Measurements from ENCODE around the gene TEX35.

TEX35 gene

DNA sequence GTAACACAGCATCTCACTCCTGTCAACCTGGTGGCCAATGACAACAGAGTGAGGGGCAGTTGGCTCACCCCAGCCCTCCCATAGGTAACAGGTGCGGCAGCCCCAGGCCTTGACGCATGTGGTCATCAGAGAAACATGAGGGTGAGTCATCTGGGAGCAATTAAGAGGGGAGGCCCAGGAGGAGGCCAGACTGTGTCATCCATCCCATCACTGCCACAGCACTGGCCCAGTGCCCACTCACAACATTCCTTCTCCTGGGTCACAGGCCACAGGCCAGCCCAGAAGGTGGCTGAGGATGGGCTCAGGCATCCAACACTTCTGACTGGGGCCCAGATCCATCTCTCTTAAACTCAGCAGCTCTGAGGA is 17.1 kb downstream of the TEX35 start (continued):
- TF ChIP-seq ZNF843 (tag by site-specific recombination; IDR thresholded peaks at IDR 0.05) (0 out of 2 replicates have a peak, but pooled peaks have one; percentile 35), ZNF335 (tag by site-specific recombination; conservative IDR thresholded peaks at IDR 0.05) (0 out of 2 replicates have a peak, but pooled peaks have one; percentile 13), ZFP37 (tag by site-specific recombination; IDR thresholded peaks at IDR 0.05) (0 out of 2 replicates have a peak, but pooled peaks have one; percentile 61), ZNF404 (tag by site-specific recombination; IDR thresholded peaks at IDR 0.05) (no peak), MYNN (tag by site-specific recombination; IDR thresholded peaks at IDR 0.05; ENCODE audit: borderline replicate concordance) (no peak), ZNF302 (tag by site-specific recombination; IDR thresholded peaks at IDR 0.05; ENCODE audit: low read depth) (no peak), ZNF2 (tag by site-specific recombination; IDR thresholded peaks at IDR 0.05) (no peak), INSM2 (tag by site-specific recombination; IDR thresholded peaks at IDR 0.05) (0 out of 2 replicates have a peak, but pooled peaks have one; percentile 34), PRDM1 (tag by site-specific recombination; IDR thresholded peaks at IDR 0.05) (no peak), ZNF174 (tag by site-specific recombination; IDR thresholded peaks at IDR 0.05) (no peak), ZNF157 (tag by site-specific recombination; IDR thresholded peaks at IDR 0.05) (no peak), ZNF10 (tag by site-specific recombination; IDR thresholded peaks at IDR 0.05) (peak; percentile 52; the same call in 1 of the 2 replicates), ZNF664 (tag by site-specific recombination; IDR thresholded peaks at IDR 0.05) (no peak), ZFP41 (tag by site-specific recombination; IDR thresholded peaks at IDR 0.05; ENCODE audit: borderline replicate concordance) (no peak), ZNF239 (tag by site-specific recombination; IDR thresholded peaks at IDR 0.05) (no peak), ZBTB20 (tag by site-specific recombination; IDR thresholded peaks at IDR 0.05) (no peak), ZBTB1 (tag by site-specific recombination; IDR thresholded peaks at IDR 0.05) (no peak), ZNF670 (tag by site-specific recombination; IDR thresholded peaks at IDR 0.05; ENCODE audit: low read depth) (no peak), BCL11A (tag by site-specific recombination; IDR thresholded peaks at IDR 0.05; ENCODE audit: low read depth) (no peak), ZNF202 (tag by site-specific recombination; IDR thresholded peaks at IDR 0.05; ENCODE audit: borderline replicate concordance) (no peak), ZNF549 (tag by site-specific recombination; IDR thresholded peaks at IDR 0.05) (no peak), ZNF248 (tag by site-specific recombination; IDR thresholded peaks at IDR 0.05) (no peak), ZNF610 (tag by site-specific recombination; IDR thresholded peaks at IDR 0.05; ENCODE audit: borderline replicate concordance) (no peak), IKZF3 (tag by site-specific recombination; IDR thresholded peaks at IDR 0.05) (no peak), ZNF624 (tag by site-specific recombination; IDR thresholded peaks at IDR 0.05) (no peak), FEZF1 (tag by site-specific recombination; IDR thresholded peaks at IDR 0.05) (no peak), ZNF626 (tag by site-specific recombination; IDR thresholded peaks at IDR 0.05) (no peak), SCRT1 (tag by site-specific recombination; IDR thresholded peaks at IDR 0.05; ENCODE audit: borderline replicate concordance) (no peak), ZNF324 (tag by site-specific recombination; IDR thresholded peaks at IDR 0.05) (no peak), MZF1 (tag by site-specific recombination; IDR thresholded peaks at IDR 0.05; ENCODE audit: borderline replicate concordance) (no peak), ZNF600 (tag by site-specific recombination; IDR thresholded peaks at IDR 0.05) (peak; percentile 55; the same call in 1 of the 2 replicates), ZFP3 (tag by site-specific recombination; IDR thresholded peaks at IDR 0.05; ENCODE audit: low read depth) (no peak)
- TF ChIP-seq, protein P1, sequence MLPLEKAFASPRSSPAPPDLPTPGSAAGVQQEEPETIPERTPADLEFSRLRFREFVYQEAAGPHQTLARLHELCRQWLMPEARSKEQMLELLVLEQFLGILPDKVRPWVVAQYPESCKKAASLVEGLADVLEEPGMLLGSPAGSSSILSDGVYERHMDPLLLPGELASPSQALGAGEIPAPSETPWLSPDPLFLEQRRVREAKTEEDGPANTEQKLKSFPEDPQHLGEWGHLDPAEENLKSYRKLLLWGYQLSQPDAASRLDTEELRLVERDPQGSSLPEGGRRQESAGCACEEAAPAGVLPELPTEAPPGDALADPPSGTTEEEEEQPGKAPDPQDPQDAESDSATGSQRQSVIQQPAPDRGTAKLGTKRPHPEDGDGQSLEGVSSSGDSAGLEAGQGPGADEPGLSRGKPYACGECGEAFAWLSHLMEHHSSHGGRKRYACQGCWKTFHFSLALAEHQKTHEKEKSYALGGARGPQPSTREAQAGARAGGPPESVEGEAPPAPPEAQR (tag by site-specific recombination; IDR thresholded peaks at IDR 0.05): no peak
- TF ChIP-seq, protein P2, sequence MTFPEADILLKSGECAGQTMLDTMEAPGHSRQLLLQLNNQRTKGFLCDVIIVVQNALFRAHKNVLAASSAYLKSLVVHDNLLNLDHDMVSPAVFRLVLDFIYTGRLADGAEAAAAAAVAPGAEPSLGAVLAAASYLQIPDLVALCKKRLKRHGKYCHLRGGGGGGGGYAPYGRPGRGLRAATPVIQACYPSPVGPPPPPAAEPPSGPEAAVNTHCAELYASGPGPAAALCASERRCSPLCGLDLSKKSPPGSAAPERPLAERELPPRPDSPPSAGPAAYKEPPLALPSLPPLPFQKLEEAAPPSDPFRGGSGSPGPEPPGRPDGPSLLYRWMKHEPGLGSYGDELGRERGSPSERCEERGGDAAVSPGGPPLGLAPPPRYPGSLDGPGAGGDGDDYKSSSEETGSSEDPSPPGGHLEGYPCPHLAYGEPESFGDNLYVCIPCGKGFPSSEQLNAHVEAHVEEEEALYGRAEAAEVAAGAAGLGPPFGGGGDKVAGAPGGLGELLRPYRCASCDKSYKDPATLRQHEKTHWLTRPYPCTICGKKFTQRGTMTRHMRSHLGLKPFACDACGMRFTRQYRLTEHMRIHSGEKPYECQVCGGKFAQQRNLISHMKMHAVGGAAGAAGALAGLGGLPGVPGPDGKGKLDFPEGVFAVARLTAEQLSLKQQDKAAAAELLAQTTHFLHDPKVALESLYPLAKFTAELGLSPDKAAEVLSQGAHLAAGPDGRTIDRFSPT (tag by site-specific recombination; IDR thresholded peaks at IDR 0.05): peak; percentile 93
- TF ChIP-seq, protein P3, sequence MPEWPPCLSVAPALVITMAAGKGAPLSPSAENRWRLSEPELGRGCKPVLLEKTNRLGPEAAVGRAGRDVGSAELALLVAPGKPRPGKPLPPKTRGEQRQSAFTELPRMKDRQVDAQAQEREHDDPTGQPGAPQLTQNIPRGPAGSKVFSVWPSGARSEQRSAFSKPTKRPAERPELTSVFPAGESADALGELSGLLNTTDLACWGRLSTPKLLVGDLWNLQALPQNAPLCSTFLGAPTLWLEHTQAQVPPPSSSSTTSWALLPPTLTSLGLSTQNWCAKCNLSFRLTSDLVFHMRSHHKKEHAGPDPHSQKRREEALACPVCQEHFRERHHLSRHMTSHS (tag by site-specific recombination; IDR thresholded peaks at IDR 0.05): no peak
- TF ChIP-seq, protein P4, sequence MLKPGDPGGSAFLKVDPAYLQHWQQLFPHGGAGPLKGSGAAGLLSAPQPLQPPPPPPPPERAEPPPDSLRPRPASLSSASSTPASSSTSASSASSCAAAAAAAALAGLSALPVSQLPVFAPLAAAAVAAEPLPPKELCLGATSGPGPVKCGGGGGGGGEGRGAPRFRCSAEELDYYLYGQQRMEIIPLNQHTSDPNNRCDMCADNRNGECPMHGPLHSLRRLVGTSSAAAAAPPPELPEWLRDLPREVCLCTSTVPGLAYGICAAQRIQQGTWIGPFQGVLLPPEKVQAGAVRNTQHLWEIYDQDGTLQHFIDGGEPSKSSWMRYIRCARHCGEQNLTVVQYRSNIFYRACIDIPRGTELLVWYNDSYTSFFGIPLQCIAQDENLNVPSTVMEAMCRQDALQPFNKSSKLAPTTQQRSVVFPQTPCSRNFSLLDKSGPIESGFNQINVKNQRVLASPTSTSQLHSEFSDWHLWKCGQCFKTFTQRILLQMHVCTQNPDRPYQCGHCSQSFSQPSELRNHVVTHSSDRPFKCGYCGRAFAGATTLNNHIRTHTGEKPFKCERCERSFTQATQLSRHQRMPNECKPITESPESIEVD (tag by site-specific recombination; IDR thresholded peaks at IDR 0.05): no peak

Data from HEK293 (cell line).